GM19467 (cell line): ENCODE measurements around the gene ABCC6.

ENCODE experiments used
- ATAC-seq: cut with Tn5 transposase; IDR thresholded peaks from one replicate; pipeline ENCODE4 v1.9.1; 2021; ENCODE audit warnings: mild to moderate bottlenecking, moderate library complexity; ENCODE audit not compliant: unreplicated experiment

ABCC6 gene

DNA sequence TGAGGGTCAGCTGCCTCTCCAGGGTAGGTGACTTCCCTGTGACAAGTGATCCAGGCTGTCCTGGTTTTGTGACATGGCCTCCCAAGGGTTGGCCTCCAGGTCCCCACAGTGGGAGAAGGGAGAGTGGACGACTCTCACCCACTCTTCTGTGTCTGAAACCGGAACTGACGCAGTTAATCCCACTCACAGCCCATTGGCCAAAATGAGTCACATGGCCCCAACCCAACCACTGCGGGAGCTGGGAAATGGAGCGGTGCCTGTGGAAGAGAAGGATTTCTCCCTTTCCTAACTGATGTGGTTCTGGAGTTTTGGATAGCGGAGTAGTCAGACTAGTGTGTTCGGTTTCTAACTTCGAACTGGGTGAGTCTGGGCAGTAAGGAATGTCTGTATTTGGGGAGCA is 79.4 kb downstream of the ABCC6 start:
- no peak for ATAC-seq

DNA sequence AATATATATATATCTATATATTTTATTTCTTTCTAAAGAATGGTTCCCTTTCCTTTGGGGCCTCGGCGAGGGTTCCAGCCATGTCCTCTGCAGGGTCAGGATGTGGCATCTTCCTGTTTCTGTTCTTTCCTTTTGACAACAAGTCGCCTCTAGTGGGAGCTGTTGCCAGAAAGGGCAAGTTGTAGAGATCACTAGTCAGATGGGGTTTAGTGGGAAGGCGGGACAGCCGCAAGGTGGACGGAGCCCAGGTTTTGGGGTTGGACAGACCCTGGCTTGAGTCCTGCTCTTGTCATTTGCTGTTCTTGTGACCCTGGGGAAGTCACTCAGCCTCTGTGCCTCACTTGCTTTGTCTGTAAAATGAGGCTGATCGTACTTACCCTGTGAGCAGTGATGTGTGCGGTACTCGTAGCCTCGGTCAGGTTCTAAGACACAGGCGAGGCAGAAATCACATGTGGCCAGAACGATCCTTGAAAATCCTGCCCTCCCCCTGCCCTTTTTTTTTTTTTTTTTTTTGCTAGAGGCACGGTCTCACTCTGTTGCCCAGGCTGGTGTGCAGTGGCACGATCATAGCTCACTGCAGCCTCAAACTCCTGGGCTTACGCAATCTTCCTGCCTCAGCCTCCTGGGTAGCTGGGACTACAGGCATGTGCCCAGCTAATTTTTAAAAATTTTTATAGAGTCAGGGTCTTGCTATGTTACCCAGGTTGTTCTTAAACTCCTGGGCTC is 80.1 kb downstream of the ABCC6 start:
- no peak for ATAC-seq

DNA sequence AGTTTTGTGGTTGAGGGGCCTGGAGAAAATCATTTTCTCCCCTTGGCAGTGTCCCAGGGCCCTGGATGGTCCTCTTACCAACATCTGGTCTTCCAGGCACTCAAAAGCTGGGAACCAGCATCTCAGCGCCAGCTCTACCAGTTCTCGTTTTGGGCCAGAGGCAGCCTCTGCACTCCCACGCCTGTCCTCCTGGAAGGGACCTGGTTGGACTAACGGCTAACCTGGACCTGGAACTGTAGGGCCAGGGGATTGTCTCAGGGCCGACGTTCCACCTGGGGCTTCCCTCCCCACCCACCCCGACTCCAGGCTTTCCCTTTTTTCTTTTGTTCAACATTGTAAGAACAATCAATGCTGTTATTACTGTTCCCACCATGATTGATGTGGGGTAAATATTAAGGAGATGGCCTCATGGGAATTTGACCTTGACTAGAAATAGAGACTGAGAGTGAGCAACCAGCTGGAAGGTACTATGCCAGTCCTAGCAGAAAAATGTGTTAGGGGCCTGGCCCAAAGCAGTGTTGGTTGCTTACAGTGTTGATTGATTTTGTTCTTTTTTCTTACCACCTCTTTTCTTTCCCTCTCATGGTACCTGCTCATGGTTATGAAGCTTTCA is 81.4 kb downstream of the ABCC6 start:
- ATAC-seq, result no peak

DNA sequence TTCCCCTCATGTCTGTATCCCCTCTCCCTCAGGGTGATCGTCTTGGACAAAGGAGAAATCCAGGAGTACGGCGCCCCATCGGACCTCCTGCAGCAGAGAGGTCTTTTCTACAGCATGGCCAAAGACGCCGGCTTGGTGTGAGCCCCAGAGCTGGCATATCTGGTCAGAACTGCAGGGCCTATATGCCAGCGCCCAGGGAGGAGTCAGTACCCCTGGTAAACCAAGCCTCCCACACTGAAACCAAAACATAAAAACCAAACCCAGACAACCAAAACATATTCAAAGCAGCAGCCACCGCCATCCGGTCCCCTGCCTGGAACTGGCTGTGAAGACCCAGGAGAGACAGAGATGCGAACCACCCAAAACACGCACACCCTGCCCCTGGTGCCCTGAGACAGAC is 82.2 kb downstream of the ABCC6 start:
- ATAC-seq, result no peak

DNA sequence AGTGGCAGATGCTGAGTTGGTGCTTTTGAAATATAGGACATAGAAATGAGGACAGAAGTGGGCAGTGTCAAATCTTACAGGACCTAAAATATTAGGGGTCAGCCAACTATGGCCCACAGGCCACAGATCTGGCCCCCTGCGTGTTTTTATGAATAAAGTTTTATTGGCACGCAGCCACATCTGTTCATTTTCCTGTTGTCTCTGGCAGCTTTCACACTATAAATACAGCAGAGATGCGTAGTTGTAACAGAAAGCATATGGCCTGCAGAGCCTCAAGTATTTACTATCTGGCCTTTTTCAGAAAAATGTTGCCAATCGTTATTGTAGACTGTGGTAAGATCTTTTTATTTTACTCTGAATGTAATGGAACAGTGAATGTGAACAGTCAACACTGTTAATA is 82.8 kb downstream of the ABCC6 start:
- no peak for ATAC-seq

DNA sequence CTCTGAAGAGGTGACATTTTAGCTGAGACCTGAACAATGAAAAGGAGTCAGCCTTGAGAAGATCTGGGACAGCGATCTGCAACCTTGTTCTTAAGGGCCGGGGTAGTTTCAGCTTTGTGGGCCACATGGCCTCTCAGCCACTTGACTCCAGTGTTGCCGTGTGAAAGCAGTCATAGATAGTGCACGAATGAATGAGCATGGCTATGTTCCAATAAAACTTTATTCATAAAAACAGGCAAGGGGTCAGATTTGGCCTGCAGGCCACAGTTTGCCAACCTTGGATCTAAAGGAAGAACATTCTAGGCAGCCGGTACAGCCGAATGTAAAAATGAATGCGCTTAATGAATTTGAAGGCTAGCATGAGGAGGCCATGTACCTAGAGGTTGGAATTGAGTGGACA is 83.5 kb downstream of the ABCC6 start:
- no peak for ATAC-seq

DNA sequence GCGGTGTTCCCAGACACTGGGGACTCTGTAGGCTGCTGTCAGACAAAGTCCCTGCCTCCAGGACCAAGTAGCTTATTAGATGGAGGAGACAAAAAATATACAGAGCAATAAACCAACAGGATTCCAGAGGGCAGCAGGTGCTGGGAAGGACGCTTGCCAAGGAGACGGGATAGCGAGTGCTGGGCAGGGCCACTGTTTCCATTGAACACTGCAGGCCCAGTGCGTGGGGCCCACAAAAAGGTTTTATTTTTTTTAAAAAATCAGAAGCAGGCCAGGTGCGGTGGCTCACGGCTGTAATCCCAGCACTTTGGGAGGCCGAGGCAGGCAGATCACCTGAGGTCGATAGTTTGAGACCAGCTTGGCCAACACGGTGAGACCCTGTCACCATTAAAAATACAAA is 84.2 kb downstream of the ABCC6 start:
- ATAC-seq, result no peak

DNA sequence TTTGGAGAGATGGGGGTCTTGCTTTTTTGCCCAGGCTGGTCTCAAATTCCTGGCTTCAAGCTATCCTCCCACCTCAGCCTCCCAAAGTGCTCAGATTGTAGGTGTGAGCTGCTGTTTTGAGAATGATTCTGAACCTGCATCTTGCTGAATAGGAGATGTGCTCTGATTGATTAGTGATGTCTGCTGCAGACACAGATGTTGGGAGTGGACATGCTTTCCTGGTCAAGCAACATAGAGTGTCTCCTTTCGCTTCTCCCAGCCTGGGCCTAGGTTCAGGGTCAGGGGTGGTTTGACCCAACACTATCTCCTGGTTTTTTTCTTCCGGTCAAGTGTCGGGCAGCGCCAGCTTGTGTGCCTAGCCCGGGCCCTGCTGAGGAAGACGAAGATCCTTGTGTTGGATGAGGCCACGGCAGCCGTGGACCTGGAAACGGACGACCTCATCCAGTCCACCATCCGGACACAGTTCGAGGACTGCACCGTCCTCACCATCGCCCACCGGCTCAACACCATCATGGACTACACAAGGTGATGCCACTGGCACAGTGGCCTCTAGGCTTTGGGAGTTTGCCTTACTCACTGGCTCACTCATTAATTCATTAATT is 85.2 kb downstream of the ABCC6 start:
- no peak for ATAC-seq

DNA sequence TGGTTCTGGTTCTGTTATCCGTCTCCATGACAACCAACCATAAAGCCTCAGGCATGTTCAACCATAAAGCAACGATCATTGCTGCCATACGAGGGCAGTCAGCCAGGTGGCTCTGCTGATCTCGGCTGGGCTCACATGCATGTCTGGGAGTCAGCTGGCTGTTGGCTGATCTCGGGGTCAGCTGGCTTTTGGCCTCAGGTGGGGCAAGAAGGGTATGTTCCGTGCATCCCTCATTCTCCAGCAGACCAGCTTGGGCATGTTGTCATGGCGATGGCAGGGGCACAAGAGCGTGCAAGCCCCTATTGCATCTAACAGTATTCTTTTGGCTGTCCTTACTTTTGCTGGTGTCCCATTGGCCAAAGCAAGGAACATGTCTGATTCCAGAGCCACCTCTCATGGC is 86.2 kb downstream of the ABCC6 start:
- ATAC-seq, result no peak

DNA sequence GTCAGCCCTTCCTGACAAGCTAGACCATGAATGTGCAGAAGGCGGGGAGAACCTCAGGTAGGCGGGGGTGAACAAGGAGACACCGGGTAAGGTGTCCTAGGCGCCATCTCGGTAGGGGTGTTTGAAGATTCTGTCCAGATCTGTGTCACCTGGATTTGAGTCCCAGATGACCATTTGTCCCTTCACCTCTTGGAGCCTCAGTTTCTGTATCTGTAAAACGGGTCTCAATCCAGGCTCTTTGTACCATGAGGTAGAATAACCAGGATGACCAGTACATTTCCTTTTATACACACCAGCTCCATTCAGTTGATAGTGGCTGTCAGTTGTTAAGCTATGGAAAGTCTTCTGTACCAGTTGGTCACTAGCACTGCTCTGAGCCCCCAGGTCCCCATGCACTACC is 86.7 kb downstream of the ABCC6 start:
- ATAC-seq, result no peak

DNA sequence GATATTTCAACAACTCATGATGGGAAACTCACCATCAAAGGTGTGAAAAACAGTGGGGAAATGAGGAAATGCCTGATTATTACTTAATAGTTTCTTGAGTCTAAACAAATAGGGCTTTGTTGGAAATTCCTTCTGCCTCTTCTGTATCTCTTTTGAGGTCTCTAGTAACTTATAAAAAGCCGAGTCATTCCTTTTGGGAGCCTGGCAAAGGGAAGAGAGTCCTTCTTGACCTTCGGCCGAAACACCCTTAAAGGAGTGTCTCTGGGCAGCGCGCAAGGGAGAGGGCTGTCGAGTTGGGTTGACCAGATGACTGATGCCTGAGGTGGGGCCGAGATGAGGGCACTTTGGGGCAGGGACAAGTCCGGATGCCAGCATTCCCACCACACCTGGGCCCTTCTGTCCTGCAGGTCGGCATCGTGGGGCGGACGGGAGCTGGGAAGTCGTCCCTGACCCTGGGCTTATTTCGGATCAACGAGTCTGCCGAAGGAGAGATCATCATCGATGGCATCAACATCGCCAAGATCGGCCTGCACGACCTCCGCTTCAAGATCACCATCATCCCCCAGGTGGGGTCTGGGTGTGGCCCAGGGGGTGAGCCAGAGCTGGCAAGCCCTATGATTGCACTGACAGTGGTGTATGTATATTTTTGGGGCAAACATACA is 89.2 kb downstream of the ABCC6 start:
- ATAC-seq, result no peak

DNA sequence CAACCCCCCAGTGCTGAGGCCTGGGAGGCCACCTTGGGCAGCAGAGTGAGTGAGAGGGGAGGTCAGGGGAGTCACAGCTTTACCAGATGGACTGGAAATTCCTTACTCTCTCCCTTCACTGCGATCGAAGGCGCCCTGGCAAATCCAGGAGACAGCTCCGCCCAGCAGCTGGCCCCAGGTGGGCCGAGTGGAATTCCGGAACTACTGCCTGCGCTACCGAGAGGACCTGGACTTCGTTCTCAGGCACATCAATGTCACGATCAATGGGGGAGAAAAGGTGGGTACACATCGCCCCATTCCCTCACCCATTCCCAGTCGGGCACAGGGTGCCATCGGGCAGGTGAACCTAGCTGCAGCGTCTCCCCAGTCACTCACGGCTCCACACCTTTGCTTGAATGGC is 91.6 kb downstream of the ABCC6 start:
- ATAC-seq, result no peak

DNA sequence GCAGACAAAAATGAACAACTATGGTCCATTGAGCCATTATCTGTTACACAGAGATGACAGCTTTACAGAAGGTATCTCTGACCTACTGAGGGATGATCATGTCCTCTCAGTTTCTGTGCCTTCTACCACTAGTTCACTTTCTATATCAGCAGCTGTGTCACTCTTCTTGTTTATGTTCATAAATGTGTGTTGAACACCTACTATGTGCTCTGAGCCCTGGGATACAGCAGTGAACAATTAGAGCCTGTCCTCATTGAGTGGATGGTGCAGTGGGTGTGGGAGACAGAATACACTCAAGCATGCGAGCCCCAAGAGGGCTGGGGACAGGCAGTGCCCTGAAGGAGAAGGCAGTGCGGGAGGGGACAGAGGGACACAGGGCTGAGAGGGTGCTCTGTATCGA is 92.1 kb downstream of the ABCC6 start:
- ATAC-seq, result no peak

DNA sequence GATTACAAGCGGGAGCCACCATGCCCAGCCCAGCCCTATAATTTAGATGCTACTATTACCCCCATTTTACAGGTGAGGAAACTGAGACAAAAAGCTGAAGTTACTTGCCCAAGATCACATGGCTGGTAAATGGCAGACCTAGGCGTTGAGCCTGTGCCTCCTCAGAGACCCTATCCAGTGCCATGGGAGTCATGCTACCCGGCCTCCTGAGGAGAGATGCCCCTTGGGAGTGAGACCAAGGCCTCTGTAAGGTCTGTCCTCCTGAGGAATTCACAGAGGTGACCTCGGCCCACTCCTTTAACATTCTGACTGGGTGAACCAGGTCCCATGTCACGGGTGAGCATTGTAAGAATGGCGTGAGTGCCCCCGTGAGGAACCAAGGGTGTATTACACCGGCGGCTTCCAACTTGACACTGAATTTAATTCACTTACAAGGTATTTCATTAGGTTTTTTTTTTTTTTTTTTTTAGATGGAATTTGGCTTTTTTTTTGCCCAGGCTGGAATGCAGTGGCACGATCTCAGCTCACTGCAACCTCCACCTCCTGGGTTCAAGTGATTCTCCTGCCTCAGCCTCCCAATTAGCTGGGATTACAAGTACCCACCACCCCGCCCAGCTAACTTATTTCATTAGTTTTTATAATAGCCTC is 95.7 kb downstream of the ABCC6 start:
- no peak for ATAC-seq

DNA sequence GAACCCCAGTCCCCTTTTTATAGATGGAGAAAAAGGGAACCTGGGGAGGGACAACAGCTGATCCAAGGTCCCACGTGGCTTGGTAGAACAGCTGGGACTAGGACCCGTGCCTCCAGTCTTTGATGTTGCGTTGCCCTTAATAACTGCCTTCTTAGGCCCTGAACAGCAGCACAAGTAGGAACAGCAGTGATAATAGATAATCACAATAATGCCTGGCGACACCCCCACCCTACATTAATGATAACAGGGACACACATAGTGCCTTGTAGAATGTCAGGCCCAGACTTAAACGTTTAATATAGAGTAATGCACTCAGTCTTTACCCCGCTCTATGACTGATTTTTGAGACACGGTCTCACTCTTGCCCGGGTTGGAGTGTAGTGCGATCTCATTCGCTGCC is 96.4 kb downstream of the ABCC6 start:
- no peak for ATAC-seq

DNA sequence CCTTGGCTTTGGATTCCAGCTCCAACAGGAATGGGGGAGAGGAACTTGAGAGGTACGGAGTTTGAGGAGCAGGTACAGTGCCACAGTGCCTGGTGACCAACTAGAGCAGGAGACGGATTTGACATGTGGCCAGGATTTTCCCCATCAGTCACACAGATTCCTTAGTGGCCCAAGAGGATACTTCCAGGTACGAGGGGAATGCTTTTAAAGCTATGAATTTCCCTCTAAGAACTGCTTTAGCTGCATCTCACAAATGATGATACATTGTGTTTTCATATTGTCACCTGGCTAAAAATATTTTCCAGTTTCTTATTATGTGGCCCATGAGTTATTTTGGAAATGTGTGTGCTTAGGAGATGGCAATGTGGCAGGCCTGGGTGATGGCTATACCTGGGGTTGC is 98.3 kb downstream of the ABCC6 start:
- no peak for ATAC-seq

DNA sequence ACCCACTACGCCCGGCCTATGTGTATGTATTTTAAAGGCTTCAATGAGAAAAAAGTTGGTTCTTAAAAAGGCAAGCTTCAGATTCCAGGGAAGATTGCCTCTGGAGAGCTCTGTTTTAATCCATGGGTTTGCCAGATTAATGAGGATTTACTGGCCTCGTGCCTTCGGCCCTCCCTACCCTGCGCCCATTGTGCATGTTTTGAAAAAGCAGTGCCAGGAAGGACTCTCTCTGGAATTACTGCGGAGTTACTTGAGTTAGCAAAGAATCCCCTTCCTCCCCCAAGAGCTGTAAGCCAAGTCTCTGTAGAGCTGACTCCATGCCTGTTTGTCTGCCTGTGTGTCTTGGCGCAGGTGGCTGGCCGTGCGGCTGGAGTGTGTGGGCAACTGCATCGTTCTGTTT is 98.9 kb downstream of the ABCC6 start:
- no peak for ATAC-seq

DNA sequence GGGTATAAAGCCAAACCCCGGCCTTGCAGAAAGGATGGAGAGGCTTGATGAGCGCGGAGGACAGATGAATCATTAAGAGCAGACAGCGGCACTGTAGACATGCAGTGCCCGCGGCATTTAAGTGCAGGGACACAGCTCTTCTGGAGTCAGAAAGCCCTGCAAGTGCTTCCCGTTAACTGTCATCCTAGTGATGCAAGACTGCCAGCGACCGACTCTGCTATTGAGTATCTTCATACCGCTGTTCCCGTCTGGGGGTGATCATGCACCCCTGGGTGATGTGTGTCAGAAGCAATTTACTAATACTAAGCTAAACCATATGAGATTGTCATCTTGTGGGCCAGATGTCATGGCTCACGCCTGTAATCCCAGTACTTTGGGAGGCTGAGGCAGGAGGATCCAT is 101.0 kb downstream of the ABCC6 start:
- ATAC-seq, result no peak

DNA sequence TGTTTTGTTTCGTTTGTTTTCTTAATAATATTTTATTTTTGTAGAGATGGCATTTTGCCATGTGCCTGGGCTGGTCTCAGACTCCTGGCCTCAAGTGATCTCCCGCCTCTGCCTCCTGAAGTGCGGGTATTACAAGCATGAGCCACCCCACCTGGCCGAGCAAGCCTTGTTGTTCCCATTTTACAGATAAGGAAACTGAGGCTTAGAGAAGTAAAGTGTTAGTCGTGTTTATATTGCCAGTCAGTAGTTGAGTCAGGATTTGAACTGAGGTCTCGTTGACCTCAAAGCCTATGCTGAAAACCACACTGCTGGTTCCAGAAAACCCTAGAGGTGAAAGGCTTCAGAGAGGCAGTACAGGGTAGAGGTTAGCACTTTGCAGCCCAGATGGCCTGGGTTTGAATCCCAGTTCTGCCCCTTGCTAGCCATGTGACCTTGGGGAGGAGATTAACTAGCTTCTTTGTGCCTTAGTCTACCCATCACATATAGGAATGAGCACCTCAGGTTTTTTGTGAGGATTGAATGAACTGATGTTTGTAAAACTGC is 102.0 kb downstream of the ABCC6 start:
- no peak for ATAC-seq

DNA sequence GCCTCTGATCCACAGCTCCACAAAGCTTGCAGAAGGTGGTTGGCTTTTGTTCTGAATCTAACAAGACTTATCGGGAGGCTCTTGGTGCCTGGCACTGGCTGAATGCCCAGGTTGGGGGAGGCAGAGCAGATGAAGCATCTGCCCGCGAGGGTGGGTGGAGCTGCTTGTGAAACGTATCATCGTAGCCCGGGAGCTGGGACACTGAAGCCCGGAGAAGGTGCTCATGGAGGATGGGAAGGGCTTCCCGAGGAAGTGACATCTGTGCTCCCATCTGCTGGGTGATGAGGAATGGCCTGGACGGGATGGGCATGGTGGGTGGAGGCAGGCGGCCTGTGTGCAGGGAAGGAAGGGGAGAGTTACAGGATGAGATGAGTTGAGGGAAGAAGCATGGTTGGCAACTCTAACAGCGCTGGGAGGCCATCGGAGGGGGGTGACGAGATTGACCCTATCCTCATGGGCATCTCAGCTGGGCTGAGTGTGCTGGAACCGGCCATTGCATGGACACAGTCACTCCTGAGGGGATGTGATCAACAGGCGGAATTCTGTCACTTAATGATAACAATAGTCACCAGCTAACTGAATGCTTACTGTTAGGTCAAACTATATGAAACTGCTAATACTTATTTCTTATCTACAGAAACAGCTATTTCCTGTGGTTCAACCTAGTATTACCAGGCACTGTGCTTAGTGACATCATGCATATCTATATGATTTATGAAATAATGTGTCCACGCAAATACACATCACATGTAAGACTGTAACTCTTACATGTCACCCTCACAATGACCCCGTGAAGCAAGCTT is 102.7 kb downstream of the ABCC6 start:
- ATAC-seq, result no peak

DNA sequence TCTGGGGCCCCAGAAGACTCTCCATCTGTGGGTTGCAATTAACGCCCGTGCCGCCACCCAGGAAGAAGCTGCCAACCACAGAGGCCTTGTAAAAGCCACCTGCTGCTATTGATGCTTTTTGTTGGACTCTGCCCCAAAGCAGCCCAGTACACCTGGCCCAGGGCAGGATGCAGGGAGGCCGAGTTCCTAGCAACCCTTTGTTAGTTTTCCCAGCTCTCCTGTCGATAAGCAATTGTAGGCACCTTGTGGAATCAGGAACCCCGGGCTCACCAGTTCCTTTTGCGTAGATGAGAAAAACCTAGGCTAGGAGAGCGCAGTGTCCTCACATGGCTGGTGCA is 103.3 kb downstream of the ABCC6 start:
- no peak for ATAC-seq
